Measurements from ENCODE around the gene ADD3.

- TF ChIP-seq, protein P1, sequence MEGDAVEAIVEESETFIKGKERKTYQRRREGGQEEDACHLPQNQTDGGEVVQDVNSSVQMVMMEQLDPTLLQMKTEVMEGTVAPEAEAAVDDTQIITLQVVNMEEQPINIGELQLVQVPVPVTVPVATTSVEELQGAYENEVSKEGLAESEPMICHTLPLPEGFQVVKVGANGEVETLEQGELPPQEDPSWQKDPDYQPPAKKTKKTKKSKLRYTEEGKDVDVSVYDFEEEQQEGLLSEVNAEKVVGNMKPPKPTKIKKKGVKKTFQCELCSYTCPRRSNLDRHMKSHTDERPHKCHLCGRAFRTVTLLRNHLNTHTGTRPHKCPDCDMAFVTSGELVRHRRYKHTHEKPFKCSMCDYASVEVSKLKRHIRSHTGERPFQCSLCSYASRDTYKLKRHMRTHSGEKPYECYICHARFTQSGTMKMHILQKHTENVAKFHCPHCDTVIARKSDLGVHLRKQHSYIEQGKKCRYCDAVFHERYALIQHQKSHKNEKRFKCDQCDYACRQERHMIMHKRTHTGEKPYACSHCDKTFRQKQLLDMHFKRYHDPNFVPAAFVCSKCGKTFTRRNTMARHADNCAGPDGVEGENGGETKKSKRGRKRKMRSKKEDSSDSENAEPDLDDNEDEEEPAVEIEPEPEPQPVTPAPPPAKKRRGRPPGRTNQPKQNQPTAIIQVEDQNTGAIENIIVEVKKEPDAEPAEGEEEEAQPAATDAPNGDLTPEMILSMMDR (conservative IDR thresholded peaks at IDR 0.05 in 1 of 2, IDR thresholded peaks at IDR 0.05 in 1 of 2; ENCODE audit: extremely low read depth in 1 of 2, insufficient read depth in 1 of 2, low read depth in 1 of 2, low read length in 2 of 2), result no peak
- TF ChIP-seq EZH2 (IDR thresholded peaks at IDR 0.05; ENCODE audit: borderline replicate concordance, low read length), result no peak
Measured at GRCh38 chr10:109996766-109997171, 11.0 kb upstream of the ADD3 start.

Data from mammary epithelial cell (primary cell).